ENCODE measurements around the gene GSG1L.
"Not testable (repeated sequence)": the region's sequence is repeated elsewhere in the genome, so short reads cannot be mapped to it uniquely, and the experiment has no call there.

GSG1L gene

GRCh38 chr16:27903046-27903655, 160.4 kb downstream of the GSG1L start:
- DNase-seq (ENCODE audit: low read depth in 2 of 2) = no peak

DNA sequence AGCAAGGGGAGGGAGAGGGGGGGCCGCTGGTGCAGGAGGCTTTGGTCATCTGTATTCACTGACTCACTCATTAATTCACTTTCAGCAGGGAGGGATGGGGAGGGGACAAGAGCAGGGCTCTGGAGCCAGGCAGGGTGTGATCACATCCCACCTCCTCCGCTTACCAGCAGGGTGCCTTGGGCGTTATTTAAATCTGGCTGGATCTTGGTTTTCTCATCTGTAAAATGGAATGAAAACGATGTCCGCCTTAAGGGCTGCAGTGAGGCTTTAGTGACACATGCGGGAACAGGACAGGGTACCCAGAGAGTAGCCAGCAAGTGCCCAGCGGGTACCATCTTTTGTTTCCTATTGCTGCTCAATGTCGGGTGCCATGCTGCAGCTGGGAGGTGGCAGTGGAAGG, 161.0 kb downstream of the GSG1L start:
- no peak for DNase-seq (ENCODE audit: low read depth in 2 of 2)

- DNase-seq (ENCODE audit: low read depth in 2 of 2) = no peak
Measured at GRCh38 chr16:27901956-27902355, 161.6 kb downstream of the GSG1L start.

GRCh38 chr16:27899736-27900135, 163.8 kb downstream of the GSG1L start:
- no peak for DNase-seq (ENCODE audit: low read depth in 2 of 2)

- no peak for DNase-seq (ENCODE audit: low read depth in 2 of 2)
Measured at GRCh38 chr16:27894386-27894785, 169.1 kb downstream of the GSG1L start.

DNA sequence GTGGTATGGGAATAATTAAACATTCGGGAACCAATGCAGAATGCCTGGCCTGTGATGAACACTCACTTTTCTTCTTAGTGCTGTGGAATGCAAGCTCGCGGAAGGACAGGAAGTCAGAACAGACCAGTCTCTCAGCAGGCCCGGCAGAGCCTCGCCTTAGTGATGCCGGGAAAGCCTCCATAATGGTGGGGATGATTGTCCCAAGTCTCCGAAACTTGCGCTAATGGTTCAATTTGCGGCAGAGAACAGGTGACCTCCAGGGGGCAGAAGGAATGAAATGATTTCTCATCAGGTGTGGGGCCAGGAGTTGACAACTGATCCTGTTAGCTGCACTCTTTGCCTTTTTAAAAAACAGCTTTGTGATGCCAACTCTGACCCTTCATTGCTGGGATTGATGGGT, 170.6 kb downstream of the GSG1L start:
- DNase-seq (ENCODE audit: low read depth in 2 of 2) = no peak

DNA sequence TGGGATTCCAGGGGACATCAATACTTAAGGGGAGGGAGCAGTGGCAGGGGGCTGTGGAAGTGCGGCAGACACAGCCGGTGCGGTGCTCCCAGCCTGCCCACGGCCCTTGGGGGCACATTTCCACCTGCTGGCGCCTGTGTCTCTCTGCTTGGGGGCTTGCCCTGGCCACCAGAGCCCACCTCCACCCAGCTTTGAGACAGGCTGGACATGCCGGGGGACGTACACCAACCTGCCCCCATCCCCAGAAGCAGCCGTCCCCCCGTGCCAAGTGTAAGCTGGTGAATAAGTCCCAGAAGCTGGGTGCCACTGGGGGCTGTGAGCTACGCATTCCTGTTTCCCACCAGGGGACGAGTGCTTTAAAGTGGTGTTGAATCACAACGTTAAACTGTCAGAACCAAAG, 172.6 kb downstream of the GSG1L start:
- no peak for DNase-seq (ENCODE audit: low read depth in 2 of 2)

GRCh38 chr16:27890006-27890405, 173.5 kb downstream of the GSG1L start:
- DNase-seq (ENCODE audit: low read depth in 2 of 2) = no peak

- no peak for DNase-seq (ENCODE audit: low read depth in 2 of 2)
Measured at GRCh38 chr16:27883576-27883975, 179.9 kb downstream of the GSG1L start.

GRCh38 chr16:27880287-27880686, 183.2 kb downstream of the GSG1L start:
- DNase-seq (ENCODE audit: low read depth in 2 of 2) = no peak

- no peak for DNase-seq (ENCODE audit: low read depth in 2 of 2)
Measured at GRCh38 chr16:27879601-27880247, 183.8 kb downstream of the GSG1L start.

- DNase-seq (ENCODE audit: low read depth in 2 of 2) = not testable (repeated sequence)
Measured at GRCh38 chr16:27872627-27873026, 190.9 kb downstream of the GSG1L start.

GRCh38 chr16:27870116-27870798, 193.3 kb downstream of the GSG1L start:
- no peak for DNase-seq (ENCODE audit: low read depth in 2 of 2)

DNA sequence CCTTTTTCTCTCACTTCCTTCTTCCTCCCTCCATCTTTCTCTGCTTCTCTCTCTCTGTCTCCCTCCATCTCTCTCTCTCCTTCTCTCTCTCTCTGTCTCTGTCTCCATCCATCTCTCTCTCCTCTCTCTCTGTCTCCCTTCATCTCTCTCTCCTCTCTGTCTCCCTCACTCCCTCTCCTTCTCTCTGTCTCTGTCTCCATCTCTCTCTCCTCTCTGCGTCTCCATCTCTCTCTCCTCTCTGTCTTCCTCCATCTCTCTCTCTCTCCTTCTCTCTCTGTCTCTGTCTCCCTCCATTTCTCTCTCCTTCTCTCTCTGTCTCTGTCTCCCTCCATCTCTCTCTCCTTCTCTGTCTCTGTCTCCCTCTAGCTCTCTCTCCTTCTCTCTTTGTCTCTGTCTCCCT, 194.1 kb downstream of the GSG1L start:
- no peak for DNase-seq (ENCODE audit: low read depth in 2 of 2)

DNA sequence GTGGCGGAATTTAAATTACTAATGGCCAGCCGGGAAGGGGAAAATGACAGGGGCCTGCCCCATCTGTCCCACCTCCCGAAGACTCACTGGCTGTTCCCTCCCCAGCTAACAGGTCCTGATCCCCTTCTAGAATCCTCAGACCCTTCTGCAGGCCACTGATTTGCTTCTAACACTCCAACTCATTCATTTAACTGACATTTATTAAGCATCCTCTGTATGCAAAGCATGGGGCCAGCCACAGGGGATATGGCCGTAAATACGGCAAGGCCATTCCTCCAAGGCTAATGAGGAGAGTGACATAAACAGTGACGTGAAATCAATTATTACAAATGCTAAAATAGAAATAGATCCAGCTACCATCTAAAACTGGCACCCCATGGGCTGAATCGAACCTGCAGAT, 195.3 kb downstream of the GSG1L start:
- DNase-seq (ENCODE audit: low read depth in 2 of 2) = no peak

- DNase-seq (ENCODE audit: low read depth in 2 of 2) = peak in 1 of 2 donors; percentile 12
Measured at GRCh38 chr16:27867122-27868110, 196.1 kb downstream of the GSG1L start.

GRCh38 chr16:27863377-27863776, 200.1 kb downstream of the GSG1L start:
- no peak for DNase-seq (ENCODE audit: low read depth in 2 of 2)

DNA sequence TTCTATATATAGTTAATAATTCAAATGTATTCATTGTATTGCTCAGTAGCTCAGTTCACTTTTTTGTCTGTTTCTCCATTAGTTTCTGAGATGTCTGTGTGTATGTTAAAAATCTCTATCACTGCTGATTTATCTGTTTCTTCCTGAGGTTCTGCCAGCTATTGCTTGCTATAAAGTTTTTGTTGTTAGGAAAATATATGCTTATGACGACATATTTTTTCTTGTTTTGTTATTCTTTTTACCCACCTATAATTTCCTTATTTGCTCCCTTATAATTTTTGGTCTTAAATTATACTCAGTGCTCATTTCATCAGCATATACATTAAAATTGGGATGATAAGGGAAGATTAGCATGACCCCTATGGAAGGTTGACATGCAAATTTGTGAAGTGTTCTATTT, 200.6 kb downstream of the GSG1L start:
- DNase-seq (ENCODE audit: low read depth in 2 of 2) = no peak

DNA sequence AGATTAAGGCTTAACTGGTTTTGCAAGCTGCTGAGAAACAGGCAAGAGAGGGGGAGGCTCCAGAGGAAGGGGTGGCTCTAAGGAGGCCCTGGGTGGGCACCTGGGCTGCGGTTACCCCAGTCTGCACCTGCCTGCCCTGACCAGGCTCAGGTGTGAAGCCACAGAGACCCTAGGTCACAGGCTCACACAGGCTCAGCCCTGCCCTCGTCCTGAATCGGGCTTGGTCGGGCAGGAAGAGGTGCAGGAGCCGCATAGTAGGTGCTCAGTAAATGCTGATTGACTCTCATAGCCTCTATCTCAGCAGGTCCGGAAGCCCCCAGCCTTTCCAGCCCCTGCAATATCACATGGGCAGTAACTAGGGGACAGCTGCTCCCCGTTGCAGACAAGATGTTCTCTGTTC, 203.4 kb downstream of the GSG1L start:
- DNase-seq (ENCODE audit: low read depth in 2 of 2) = no peak

- no peak for DNase-seq (ENCODE audit: low read depth in 2 of 2)
Measured at GRCh38 chr16:27859020-27859419, 204.5 kb downstream of the GSG1L start.

- DNase-seq (ENCODE audit: low read depth in 2 of 2) = no peak
Measured at GRCh38 chr16:27853651-27854050, 209.9 kb downstream of the GSG1L start.

- no peak for DNase-seq (ENCODE audit: low read depth in 2 of 2)
Measured at GRCh38 chr16:27853101-27853500, 210.4 kb downstream of the GSG1L start.
